ENCODE measurements around the gene SMC4.

SMC4 gene

GRCh38 chr3:160475884-160476283, 76.4 kb downstream of the SMC4 start:
- DNase-seq (ENCODE audit: low read depth in 3 of 3, low spot score in 1 of 3) = no peak

DNA sequence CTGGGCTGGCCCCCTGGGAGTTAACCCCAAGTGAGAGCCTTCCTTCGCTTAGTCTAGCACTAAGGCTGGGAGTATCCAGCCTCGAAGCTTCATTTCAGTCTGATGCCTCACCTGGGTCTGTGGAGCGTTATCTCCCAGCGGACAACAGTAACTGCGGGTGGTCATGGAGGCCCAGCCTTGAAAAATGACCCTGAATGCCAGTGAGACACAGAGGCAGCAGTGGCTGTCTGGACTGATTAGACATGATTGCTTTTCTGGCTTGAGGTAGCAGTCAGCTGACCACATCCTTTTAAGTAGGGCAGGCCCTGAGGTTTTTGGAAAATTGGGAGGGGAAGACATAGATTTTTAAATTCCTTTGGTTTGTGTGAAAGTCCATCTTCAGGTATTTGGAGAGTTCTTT, 78.3 kb downstream of the SMC4 start:
- no peak for DNase-seq (ENCODE audit: low read depth in 3 of 3, low spot score in 1 of 3)

DNA sequence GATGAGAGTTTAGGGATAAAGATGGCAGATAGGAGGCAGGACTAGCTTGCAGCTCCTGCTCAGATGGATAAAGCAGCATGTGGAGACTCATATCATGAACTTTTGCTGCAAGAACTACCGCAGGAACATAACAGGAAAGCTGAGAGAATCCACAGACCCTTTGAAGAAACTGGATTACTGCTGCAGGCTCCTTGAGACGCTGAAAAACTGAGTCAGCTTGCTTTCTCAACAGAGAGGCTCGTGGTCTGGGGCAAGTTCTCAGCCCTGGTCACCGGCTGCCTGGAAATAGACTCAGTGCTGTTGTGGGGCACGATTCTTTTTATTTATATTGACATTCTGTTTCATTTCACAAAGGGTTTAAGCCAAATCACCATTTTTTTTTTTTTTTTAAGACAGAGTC, 78.9 kb downstream of the SMC4 start:
- DNase-seq (ENCODE audit: low read depth in 3 of 3, low spot score in 1 of 3) = no peak

DNA sequence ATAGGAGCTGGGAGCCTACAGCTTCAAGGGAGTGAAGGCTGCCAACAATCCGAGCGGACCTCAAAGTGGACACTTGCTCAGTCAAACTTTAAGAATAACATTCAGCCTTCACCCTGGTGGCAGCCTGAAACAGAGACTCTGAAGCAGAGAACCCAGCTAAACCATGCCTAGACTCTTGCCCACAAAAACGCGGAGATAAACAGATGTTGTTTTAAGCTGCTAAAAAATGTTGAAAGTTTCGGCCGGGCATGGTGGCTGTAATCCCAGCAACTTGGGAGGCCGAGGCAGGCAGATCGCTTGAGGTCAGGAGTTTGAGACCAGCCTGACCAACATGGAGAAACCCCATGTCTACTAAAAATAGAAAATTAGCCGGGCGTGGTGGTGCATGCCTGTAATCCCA, 79.9 kb downstream of the SMC4 start:
- no peak for DNase-seq (ENCODE audit: low read depth in 3 of 3, low spot score in 1 of 3)

- DNase-seq (ENCODE audit: low read depth in 3 of 3, low spot score in 1 of 3) = no peak
Observed at GRCh38 chr3:160480931-160481330, 81.5 kb downstream of the SMC4 start.

DNA sequence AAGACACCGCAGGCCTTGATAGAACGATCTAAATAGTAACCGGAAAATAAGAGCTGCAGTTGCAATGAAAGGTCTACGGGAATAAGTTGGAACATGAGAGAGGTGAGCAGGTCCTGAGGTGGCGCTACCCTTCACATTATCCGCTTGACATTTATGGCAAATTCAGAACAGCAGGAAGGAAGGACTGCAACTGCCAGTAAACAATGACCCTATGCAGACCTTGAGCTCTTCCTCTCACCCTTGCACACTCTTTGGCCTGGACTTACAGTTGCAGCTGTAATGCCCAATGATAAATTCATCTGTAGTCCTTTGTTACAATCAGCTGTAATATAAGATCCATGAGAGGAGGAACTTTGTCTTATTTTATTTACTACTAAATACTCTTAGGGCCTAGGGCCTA, 82.4 kb downstream of the SMC4 start:
- no peak for DNase-seq (ENCODE audit: low read depth in 3 of 3, low spot score in 1 of 3)

- no peak for DNase-seq (ENCODE audit: low read depth in 3 of 3, low spot score in 1 of 3)
Observed at GRCh38 chr3:160482796-160483195, 83.3 kb downstream of the SMC4 start.

Measured in stimulated activated CD4-positive, alpha-beta T cell treated with anti-CD3 and anti-CD28 coated beads, TNF-alpha, amount 100 ng/mL, for 1 hour (primary cell).